DND-41 (cell line): ENCODE data around the gene HS3ST3B1.

Experiments
- ATAC-seq: fragments of 200-7000 bp; cut with Tn5 transposase; 3 replicates; pipeline ENCODE4 v1.9.1; 2021; ENCODE audit warnings: low read depth; ENCODE audit not compliant: insufficient read depth
- DNase-seq: peaks from one replicate; pipeline ENCODE4 v3.0.0-alpha.2; 2020
- H2AFZ ChIP-seq: 2 replicates; pipeline ENCODE4 v1.6.0; 2012; ENCODE audit warnings: low read depth, low read length
- H3K27ac ChIP-seq: 2 replicates; pipeline ENCODE4 v1.5.1; 2012; ENCODE audit warnings: low read length, inconsistent platforms
- H3K27me3 ChIP-seq: fragments of 200-600 bp; sonication (generic); 2 replicates; pipeline ENCODE4 v1.6.0; 2012; ENCODE audit warnings: low read length, mild to moderate bottlenecking, inconsistent platforms; ENCODE audit not compliant: insufficient read depth, poor library complexity
- H3K36me3 ChIP-seq: 2 replicates; pipeline ENCODE4 v1.5.1; 2012; ENCODE audit warnings: low read length, inconsistent platforms; ENCODE audit not compliant: insufficient read depth
- H3K4me1 ChIP-seq: 2 replicates; pipeline ENCODE4 v1.5.1; 2012; ENCODE audit warnings: mild to moderate bottlenecking, low read length; ENCODE audit not compliant: insufficient read depth
- H3K4me2 ChIP-seq: 2 replicates; pipeline ENCODE4 v1.6.0; 2012; ENCODE audit warnings: mild to moderate bottlenecking, moderate library complexity, low read length, inconsistent platforms; ENCODE audit not compliant: insufficient read depth
- H3K4me3 ChIP-seq, 2 experiments: fragments of 200-600 bp in 1 of 2; shearing (Covaris generic) in 1 of 2; 2 replicates each; pipeline ENCODE4 v1.5.1; 2012 to 2016; ENCODE audit warnings: inconsistent platforms in 2 of 2, low read length in 2 of 2, mild to moderate bottlenecking in 2 of 2, low read depth in 1 of 2, moderate library complexity in 1 of 2
- H3K79me2 ChIP-seq: 2 replicates; pipeline ENCODE4 v1.6.0; 2012; ENCODE audit warnings: low read length, inconsistent platforms; ENCODE audit not compliant: insufficient read depth
- H3K9ac ChIP-seq: 2 replicates; pipeline ENCODE4 v1.6.0; 2012; ENCODE audit warnings: low read depth, mild to moderate bottlenecking, inconsistent platforms, low read length, moderate library complexity
- H3K9me3 ChIP-seq: 2 replicates; pipeline ENCODE4 v1.5.1; 2012; ENCODE audit warnings: low read length, moderate library complexity, mild to moderate bottlenecking, inconsistent platforms; ENCODE audit not compliant: insufficient read depth, severe bottlenecking
- H4K20me1 ChIP-seq: 2 replicates; pipeline ENCODE4 v1.6.0; 2012; ENCODE audit warnings: low read length; ENCODE audit not compliant: insufficient read depth
- EZH2 ChIP-seq: IDR thresholded peaks from 3 replicates; pipeline ENCODE4 v1.6.1; 2012; ENCODE audit warnings: borderline replicate concordance, low read depth, mild to moderate bottlenecking, moderate library complexity, low read length, inconsistent platforms; ENCODE audit not compliant: severe bottlenecking
- TF ChIP-seq, protein P1 (sequence below): IDR thresholded peaks from 2 replicates; pipeline ENCODE4 v1.5.1; 2012; ENCODE audit warnings: borderline replicate concordance, low read length, moderate library complexity, mild to moderate bottlenecking; ENCODE audit not compliant: poor library complexity, severe bottlenecking; ENCODE audit errors: extremely low read depth

The HS3ST3B1 gene

DNA sequence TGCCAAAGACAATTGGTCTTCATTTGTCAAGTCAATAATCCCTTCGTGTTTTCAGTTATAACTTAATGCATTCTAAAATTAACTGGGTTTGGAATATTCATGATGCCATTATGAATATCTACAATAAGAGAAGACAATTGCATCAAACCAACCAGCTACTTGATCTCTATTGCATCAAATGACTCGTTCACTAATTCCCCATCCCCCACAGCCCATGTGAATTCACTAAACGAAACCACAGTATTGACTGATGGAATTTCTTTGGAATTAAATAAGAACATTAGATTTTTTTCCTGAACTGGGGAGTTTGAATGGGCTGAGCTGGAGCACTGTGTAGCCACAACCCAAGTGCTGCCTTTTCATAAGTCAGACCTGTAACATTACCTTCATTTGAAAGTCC is 65.3 kb downstream of the HS3ST3B1 start:
- Histone ChIP-seq H3K9me3 (peaks cover 2% of the 10 kb centered on the region), H3K9ac (no peak overlapping the region), H3K4me3 (no peak overlapping the region), H3K79me2 (no peaks in the 10 kb centered on the region), H2AFZ (no peak overlapping the region), H3K27me3 (no peaks in the 10 kb centered on the region), H4K20me1 (no peaks in the 10 kb centered on the region), H3K4me1 (no peaks in the 10 kb centered on the region), H3K36me3 (no peaks in the 10 kb centered on the region), H3K4me2 (no peak overlapping the region), H3K27ac (no peak overlapping the region)
- TF ChIP-seq, protein P1, sequence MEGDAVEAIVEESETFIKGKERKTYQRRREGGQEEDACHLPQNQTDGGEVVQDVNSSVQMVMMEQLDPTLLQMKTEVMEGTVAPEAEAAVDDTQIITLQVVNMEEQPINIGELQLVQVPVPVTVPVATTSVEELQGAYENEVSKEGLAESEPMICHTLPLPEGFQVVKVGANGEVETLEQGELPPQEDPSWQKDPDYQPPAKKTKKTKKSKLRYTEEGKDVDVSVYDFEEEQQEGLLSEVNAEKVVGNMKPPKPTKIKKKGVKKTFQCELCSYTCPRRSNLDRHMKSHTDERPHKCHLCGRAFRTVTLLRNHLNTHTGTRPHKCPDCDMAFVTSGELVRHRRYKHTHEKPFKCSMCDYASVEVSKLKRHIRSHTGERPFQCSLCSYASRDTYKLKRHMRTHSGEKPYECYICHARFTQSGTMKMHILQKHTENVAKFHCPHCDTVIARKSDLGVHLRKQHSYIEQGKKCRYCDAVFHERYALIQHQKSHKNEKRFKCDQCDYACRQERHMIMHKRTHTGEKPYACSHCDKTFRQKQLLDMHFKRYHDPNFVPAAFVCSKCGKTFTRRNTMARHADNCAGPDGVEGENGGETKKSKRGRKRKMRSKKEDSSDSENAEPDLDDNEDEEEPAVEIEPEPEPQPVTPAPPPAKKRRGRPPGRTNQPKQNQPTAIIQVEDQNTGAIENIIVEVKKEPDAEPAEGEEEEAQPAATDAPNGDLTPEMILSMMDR: no peak
- no peak for TF ChIP-seq EZH2
- ATAC-seq (no peak), DNase-seq (no peak)

- H3K4me2 ChIP-seq: no peak overlapping the region
- no peaks in the 10 kb centered on the region for H3K9me3 ChIP-seq
- H3K4me3 ChIP-seq: no peak overlapping the region
- no peak overlapping the region for H3K9ac ChIP-seq
- H4K20me1 ChIP-seq: no peaks in the 10 kb centered on the region
- H3K36me3 ChIP-seq: no peaks in the 10 kb centered on the region
- TF ChIP-seq EZH2: no peak
- TF ChIP-seq, protein P1: no peak
- DNase-seq: no peak
- ATAC-seq: no peak
- H3K79me2 ChIP-seq: no peaks in the 10 kb centered on the region
- no peak overlapping the region for H3K27ac ChIP-seq
- H2AFZ ChIP-seq: peak overlapping the region; percentile 49; the same call in 1 of the 2 replicates
- no peaks in the 10 kb centered on the region for H3K4me1 ChIP-seq
- H3K27me3 ChIP-seq: no peaks in the 10 kb centered on the region
Observed at GRCh38 chr17:14372461-14372860, 71.6 kb downstream of the HS3ST3B1 start.

GRCh38 chr17:14372905-14373613 is 72.2 kb downstream of the HS3ST3B1 start:
- H3K79me2 ChIP-seq: no peaks in the 10 kb centered on the region
- H3K4me1 ChIP-seq: no peaks in the 10 kb centered on the region
- no peak for DNase-seq
- no peaks in the 10 kb centered on the region for H3K27me3 ChIP-seq
- no peaks in the 10 kb centered on the region for H3K36me3 ChIP-seq
- no peak for ATAC-seq
- no peaks in the 10 kb centered on the region for H3K9me3 ChIP-seq
- no peak overlapping the region for H2AFZ ChIP-seq
- no peak overlapping the region for H3K4me2 ChIP-seq
- no peak overlapping the region for H3K4me3 ChIP-seq
- H3K9ac ChIP-seq: no peak overlapping the region
- H3K27ac ChIP-seq: no peak overlapping the region
- H4K20me1 ChIP-seq: no peaks in the 10 kb centered on the region
- TF ChIP-seq, protein P1: no peak
- no peak for TF ChIP-seq EZH2
